Mammary epithelial cell (primary cell): ENCODE measurements around the gene PDE9A.

Experiments used
- CTCF ChIP-seq, 2 donors: IDR thresholded peaks in 1 of 2; conservative IDR thresholded peaks in 1 of 2; 2 replicates each; pipeline ENCODE4 v1.5.1; 2011 to 2012; ENCODE audit warnings: inconsistent platforms in 2 of 2, low read length in 2 of 2, mild to moderate bottlenecking in 2 of 2, control low read depth in 1 of 2, low read depth in 1 of 2; ENCODE audit not compliant: insufficient read depth in 1 of 2; ENCODE audit errors: extremely low read depth in 1 of 2
- EZH2 ChIP-seq: IDR thresholded peaks from 2 replicates; pipeline ENCODE4 v1.6.1; 2012; ENCODE audit warnings: low read length, inconsistent platforms, borderline replicate concordance

GRCh38 chr21:42675403-42675802 lies 22.0 kb downstream of the PDE9A start:
- no peak for TF ChIP-seq CTCF (conservative IDR thresholded peaks at IDR 0.05 in 1 of 2, IDR thresholded peaks at IDR 0.05 in 1 of 2; ENCODE audit: extremely low read depth in 1 of 2, insufficient read depth in 1 of 2, low read depth in 1 of 2, low read length in 2 of 2)
- TF ChIP-seq EZH2, result no peak
